ENCODE data around the gene FLT1.

DNA sequence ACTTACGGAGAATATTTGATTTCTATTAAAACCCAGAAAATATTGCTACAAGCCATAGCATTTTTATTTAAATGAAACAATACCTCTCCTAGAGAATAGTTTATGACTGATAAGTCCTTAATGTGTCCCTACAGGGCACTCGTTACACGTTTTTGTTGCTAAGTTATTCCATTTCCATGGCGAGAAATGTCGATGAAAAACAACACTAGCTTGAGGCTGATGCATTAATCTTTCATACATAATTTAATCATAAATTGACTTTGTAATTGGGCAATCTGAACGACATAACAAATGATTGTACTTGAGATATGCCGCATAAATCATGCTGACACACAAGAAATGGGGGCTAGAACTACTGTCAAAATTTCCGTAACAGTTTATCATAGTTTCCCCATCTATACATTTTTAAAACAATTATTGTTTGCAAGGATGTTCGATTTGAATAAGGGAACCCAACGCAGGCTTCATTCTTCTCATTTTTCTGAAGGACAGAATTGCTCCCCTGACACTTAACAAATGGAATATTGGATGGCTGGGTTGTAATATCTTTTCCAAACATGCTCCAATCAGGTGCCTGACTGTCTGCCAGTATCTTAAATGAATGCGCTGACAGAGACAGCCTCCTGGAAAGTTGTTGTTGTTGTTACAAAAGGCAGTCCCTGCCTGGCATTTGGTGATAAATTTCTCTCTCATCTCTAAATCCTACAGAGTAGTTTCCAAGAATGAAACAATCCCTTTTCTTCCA lies 61.9 kb downstream of the FLT1 start:
- TF ChIP-seq, protein P1, sequence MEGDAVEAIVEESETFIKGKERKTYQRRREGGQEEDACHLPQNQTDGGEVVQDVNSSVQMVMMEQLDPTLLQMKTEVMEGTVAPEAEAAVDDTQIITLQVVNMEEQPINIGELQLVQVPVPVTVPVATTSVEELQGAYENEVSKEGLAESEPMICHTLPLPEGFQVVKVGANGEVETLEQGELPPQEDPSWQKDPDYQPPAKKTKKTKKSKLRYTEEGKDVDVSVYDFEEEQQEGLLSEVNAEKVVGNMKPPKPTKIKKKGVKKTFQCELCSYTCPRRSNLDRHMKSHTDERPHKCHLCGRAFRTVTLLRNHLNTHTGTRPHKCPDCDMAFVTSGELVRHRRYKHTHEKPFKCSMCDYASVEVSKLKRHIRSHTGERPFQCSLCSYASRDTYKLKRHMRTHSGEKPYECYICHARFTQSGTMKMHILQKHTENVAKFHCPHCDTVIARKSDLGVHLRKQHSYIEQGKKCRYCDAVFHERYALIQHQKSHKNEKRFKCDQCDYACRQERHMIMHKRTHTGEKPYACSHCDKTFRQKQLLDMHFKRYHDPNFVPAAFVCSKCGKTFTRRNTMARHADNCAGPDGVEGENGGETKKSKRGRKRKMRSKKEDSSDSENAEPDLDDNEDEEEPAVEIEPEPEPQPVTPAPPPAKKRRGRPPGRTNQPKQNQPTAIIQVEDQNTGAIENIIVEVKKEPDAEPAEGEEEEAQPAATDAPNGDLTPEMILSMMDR (tag by site-specific recombination; IDR thresholded peaks at IDR 0.05), result no peak
- TF ChIP-seq ZNF777 (tag by site-specific recombination; IDR thresholded peaks at IDR 0.05; ENCODE audit: borderline replicate concordance) (no peak), ZNF510 (tag by site-specific recombination; IDR thresholded peaks at IDR 0.05; ENCODE audit: insufficient replicate concordance) (no peak)
- TF ChIP-seq, protein P2, sequence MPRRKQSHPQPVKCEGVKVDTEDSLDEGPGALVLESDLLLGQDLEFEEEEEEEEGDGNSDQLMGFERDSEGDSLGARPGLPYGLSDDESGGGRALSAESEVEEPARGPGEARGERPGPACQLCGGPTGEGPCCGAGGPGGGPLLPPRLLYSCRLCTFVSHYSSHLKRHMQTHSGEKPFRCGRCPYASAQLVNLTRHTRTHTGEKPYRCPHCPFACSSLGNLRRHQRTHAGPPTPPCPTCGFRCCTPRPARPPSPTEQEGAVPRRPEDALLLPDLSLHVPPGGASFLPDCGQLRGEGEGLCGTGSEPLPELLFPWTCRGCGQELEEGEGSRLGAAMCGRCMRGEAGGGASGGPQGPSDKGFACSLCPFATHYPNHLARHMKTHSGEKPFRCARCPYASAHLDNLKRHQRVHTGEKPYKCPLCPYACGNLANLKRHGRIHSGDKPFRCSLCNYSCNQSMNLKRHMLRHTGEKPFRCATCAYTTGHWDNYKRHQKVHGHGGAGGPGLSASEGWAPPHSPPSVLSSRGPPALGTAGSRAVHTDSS (tag by site-specific recombination; IDR thresholded peaks at IDR 0.05), result no peak
